GM19455 (cell line): ENCODE measurements around the gene MEGF10.

Experiments used
- ATAC-seq: cut with Tn5 transposase; IDR thresholded peaks from one replicate; pipeline ENCODE4 v1.9.1; 2021; ENCODE audit not compliant: unreplicated experiment

MEGF10 gene

GRCh38 chr5:127431977-127432585, 141.5 kb downstream of the MEGF10 start:
- no peak for ATAC-seq

- ATAC-seq = no peak
Measured at GRCh38 chr5:127433526-127433925, 142.9 kb downstream of the MEGF10 start.

GRCh38 chr5:127434588-127434987, 144.0 kb downstream of the MEGF10 start:
- no peak for ATAC-seq

- ATAC-seq = no peak
Measured at GRCh38 chr5:127435821-127436220, 145.2 kb downstream of the MEGF10 start.

GRCh38 chr5:127439644-127440043, 149.0 kb downstream of the MEGF10 start:
- no peak for ATAC-seq

- ATAC-seq = no peak
Measured at GRCh38 chr5:127440831-127441230, 150.2 kb downstream of the MEGF10 start.

GRCh38 chr5:127441799-127442484, 151.3 kb downstream of the MEGF10 start:
- no peak for ATAC-seq

GRCh38 chr5:127444171-127444570, 153.6 kb downstream of the MEGF10 start:
- no peak for ATAC-seq

- no peak for ATAC-seq
Measured at GRCh38 chr5:127445328-127445727, 154.7 kb downstream of the MEGF10 start.

- no peak for ATAC-seq
Measured at GRCh38 chr5:127446626-127447025, 156.0 kb downstream of the MEGF10 start.

- ATAC-seq = no peak
Measured at GRCh38 chr5:127447827-127448226, 157.2 kb downstream of the MEGF10 start.

- ATAC-seq = no peak
Measured at GRCh38 chr5:127450046-127450445, 159.4 kb downstream of the MEGF10 start.

- no peak for ATAC-seq
Measured at GRCh38 chr5:127451096-127451495, 160.5 kb downstream of the MEGF10 start.

- no peak for ATAC-seq
Measured at GRCh38 chr5:127452626-127453025, 162.0 kb downstream of the MEGF10 start.

- ATAC-seq = no peak
Measured at GRCh38 chr5:127471211-127471610, 180.6 kb downstream of the MEGF10 start.

- no peak for ATAC-seq
Measured at GRCh38 chr5:127472700-127473099, 182.1 kb downstream of the MEGF10 start.

- ATAC-seq = no peak
Measured at GRCh38 chr5:127486471-127486870, 195.9 kb downstream of the MEGF10 start.

GRCh38 chr5:127492854-127493738, 202.5 kb downstream of the MEGF10 start:
- ATAC-seq = peak; percentile 90

- ATAC-seq = no peak
Measured at GRCh38 chr5:127498548-127498947, 208.0 kb downstream of the MEGF10 start.

- no peak for ATAC-seq
Measured at GRCh38 chr5:127505905-127506304, 215.3 kb downstream of the MEGF10 start.

GRCh38 chr5:127506616-127507015, 216.0 kb downstream of the MEGF10 start:
- no peak for ATAC-seq
